HG03439 (cell line): ENCODE results near the gene TDO2.
A peak's percentile ranks its signal among the peaks of the same experiment; 100 is the strongest.
"Not testable (repeated sequence)": the region's sequence is repeated elsewhere in the genome, so short reads cannot be mapped to it uniquely, and the experiment has no call there.

ENCODE experiments used
- ATAC-seq: cut with Tn5 transposase; IDR thresholded peaks from one replicate; pipeline ENCODE4 v1.9.1; 2021; ENCODE audit warnings: mild to moderate bottlenecking, moderate library complexity; ENCODE audit not compliant: unreplicated experiment

The TDO2 gene

GRCh38 chr4:155903453-155903852, at the start of gene TDO2:
TSS of gene TDO2 (plus strand) at chr4:155903696. CDS start at chr4:155903759, 63 bp downstream.
- ATAC-seq, result no peak

DNA sequence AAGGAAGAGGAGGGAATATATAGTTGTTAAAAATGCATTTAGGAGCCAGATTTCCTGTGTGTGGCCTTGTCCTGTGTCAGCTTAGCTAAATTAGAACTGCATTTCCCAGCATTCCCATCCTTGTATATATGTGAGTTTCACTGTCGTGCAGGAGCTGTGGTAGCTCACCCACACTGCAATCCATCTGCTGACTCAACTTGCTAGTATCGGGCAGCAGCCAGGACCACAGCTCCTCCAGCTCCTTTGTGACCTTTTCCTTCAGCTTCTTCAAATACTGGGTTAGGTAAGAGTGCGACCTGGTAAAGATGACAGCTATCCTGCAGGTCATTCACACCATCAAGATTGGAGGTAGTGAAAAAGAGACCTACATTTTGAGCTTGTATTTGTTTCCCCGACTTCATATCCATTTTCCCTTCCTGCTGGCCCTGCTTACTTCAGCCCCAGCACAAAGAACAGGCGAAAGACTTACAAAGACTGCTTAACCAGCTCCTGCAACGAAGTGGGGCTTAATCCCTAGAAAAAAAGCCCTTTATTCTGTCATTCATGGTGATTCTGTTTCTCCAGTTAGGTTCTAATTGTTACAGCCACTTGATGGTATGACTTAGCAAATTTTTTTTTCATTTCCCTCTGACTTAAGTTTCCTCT, 48.8 kb upstream of the TDO2 start:
- ATAC-seq, result no peak

- ATAC-seq, result no peak
Observed at GRCh38 chr4:155855897-155856296, 47.6 kb upstream of the TDO2 start.

GRCh38 chr4:155866177-155866576, 37.3 kb upstream of the TDO2 start, which contains the start of gene ASIC5:
TSS of gene ASIC5 (minus strand) at chr4:155866277. CDS start at chr4:155866226, 51 bp downstream.
- no peak for ATAC-seq

DNA sequence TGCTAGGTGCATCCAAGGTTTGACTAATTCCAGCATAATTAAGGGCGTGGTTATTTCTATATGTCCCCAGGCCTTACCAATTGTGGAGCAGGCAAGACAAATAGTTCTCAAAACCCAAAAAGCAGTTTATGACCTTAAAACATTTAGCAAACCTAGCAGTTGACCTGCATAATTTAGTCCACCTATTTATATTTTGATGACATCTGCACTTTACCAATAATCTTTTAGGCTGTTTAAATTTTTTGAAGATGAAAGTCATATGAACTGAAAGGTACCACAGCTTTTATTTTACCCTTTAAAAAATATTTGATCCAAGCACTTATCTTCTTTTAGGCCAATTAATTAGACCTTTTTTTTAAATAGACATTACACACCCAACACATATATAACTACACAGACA, 27.6 kb upstream of the TDO2 start:
- no peak for ATAC-seq

DNA sequence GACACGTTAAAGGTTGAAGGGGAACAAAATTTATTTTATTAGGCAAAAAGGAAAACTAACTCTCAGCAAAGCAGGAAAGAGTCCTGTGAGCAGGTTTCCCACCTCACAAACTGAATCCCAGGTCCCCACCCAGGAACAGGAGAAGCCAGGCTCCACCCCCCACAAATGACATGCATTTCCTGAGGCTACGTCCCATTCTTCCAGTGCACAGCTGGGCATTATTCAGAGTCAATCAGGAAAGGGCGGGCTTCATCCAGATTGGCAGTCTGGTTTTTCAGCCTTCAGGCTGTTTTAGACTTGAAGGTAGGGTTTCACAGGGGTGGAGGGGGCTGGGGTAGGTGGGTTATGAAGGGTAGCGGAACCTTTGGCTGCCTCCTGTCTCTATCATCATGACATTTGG, 25.5 kb upstream of the TDO2 start:
- ATAC-seq, result no peak

DNA sequence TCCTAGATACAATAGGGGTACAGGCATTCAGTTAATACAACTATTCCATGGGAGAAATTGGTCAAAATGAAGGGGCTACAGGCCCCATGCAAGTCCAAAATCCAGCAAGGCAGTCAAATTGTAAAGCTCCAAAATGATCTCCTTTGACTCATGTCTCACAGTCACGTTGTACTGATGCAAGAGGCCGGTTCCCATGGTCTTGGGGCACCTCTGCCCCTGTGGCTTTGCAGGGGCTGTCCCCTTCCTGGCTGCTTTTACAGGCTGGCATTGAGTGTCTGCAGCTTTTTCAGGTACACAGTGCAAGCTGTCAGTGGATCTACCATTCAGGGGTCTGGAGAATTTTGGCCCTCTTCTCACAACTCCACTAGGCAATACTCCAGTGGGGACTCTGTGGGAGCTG, 24.9 kb upstream of the TDO2 start:
- ATAC-seq, result no peak

DNA sequence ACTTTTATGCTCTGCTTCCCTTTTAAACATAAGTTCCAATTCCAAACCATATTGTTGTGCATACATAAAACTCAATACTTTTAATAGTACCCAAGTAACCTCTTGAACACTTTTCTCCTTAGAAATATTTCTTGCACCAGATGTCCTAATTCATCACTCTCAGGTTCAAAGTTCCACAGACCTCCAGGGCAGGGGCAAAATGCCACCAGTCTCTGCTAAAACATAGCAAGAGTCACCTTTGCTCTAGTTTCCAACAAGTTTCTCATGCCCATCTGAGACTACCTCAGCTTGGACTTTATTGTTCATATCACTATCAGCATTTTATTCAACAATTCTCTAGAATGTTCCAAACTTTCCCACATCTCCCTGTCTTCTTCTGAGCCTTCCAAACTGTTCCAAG, 23.7 kb upstream of the TDO2 start:
- ATAC-seq, result no peak

- ATAC-seq, result no peak
Observed at GRCh38 chr4:155881555-155881954, 21.9 kb upstream of the TDO2 start.

GRCh38 chr4:155883895-155884294, 19.6 kb upstream of the TDO2 start:
- no peak for ATAC-seq

DNA sequence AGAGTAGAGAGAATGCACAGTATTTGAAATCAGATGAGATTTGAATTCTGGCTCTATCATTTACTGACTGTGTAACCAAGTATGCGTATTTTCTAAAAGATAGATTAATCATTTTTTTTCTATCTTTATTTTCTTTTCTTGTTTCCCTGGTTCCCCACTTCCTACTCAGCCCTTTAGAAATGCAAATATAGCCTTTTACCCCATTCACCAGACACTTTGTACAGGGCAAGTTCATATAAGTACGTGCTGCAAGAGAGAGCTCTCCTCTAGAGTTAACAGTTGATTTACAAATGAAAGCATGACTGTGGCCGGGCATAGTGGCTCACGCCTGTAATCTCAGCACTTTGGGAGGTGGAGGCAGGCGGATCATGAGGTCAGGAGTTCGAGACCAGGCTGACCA, 17.8 kb upstream of the TDO2 start:
- ATAC-seq, result no peak

DNA sequence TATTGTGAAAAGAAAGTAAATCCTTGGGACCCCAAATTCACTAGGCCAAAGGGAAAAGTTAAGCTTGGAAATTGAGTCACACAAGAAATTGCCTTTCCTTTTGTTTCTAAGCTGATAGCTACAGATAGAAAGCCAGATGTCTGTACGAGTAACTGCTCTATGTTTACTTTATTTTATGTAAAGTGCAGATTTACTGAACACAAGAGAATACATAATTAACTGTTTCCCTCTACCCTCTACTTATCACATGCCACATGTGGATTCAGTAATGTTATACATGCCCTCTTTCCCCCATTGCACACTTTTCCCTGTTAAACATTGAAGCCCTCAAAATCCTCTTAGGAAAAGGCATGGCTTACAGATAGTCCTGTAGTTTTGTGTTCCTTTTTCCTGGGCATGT, 16.5 kb upstream of the TDO2 start:
- ATAC-seq, result no peak

DNA sequence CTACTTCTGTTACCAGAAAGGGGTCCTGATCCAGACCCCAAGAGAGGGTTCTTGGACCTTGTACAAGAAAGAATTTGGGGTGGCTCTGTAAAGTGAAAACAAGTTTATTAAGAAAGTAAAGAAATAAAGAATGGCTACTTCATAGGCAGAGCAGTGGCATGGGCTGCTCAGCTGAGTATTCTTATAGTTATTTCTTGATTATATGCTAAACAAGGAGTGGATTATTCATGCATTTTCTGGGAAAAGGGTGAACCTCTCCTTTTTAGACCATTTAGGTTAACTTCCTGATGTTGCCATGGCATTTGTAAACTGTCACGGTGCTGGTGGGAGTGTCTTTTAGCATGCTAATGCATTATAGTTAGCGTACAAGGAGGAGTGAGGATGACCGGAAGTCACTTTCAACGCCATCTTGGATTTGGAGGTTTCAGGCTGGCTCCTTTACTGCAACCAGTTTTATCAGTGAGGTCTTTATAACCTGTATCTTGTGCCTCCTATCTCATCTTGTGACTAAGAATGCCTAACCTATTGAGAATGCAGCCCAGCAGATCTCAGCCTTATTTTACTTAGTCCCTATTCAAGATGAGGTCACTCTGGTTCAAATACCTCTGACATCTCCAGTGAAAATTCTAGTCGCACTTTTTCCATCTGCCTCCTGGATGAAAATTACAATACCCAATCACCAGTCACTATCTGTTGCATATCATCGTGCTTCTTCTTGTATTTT, 15.5 kb upstream of the TDO2 start:
- no peak for ATAC-seq

- peak; percentile 75 for ATAC-seq
Observed at GRCh38 chr4:155889031-155889793, 14.3 kb upstream of the TDO2 start.

DNA sequence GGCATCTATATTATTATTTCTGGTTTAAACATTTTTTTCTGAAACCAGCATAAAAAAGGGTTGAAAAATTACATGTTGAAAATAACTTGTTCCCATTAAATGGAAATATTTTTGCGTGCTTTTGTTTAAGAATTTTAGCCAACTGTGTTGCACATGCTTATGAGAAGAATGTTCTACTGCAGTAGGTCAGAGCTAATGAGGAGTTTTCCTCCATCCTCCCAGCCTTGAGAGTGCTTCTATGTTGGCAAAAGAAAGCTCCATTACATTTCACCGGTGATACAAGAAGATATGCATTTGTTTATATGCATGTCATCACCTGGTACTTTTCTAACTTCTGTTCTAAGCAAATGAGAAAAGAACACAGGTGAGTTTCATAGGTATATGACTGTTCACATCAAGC, 13.6 kb upstream of the TDO2 start:
- ATAC-seq, result no peak

DNA sequence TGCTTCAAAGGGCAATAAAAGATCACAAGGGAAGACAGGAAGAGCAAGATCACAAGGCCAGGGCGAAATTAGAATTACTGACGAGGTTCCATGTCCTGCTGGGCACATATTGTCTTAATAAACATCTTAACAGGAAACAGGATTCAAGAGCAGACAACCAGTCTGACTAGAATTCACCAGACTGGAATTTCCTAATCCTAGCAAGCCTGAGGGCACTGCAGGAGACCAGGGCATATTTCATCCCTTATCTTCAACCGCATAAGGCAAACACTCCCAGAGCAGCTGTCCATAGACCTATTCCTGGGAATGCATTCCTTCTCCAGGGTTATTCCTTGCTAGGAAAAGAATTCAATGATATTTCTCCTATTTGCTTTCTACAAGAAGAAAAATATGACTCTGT, 12.4 kb upstream of the TDO2 start:
- ATAC-seq, result no peak

DNA sequence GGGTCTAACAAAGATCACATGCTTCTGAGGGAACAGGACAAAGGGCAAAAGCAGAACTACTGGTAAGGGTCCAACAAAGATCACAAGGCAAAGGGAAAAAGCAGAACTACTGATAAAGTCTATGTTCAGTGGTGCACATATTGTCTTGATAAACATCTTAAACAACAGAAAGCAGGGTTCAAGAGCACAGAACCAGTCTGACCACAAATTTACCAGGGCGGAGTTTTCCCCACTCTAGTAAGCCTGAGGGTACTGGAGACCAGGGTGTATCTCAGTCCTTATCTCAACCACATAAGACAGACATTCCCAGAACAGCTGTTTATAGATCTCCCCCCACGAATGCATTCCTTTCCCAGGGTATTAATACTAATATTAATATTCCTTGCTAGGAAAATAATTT, 5.1 kb upstream of the TDO2 start:
- not testable (repeated sequence) for ATAC-seq

- ATAC-seq, result no peak
Observed at GRCh38 chr4:155899891-155900290, 3.6 kb upstream of the TDO2 start.

DNA sequence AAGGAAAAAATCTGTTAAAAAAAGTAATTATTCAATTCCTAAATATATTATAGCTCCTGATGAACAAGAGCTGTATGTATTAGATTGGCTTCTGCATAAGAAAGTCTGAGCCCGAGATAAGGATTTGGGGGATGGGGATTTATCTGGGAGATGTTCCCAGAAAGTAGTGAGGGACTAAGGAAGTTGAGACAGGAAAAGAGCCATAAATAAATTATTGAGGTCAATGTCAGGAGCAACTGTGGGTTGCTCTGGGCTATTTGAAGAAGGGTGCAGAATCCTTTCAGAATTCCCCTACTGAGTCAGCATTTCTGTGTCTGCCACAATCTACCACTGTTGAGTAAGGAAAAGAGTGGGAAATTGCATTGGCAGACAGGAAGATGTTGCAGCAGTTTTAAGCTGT, 3.1 kb upstream of the TDO2 start:
- no peak for ATAC-seq

DNA sequence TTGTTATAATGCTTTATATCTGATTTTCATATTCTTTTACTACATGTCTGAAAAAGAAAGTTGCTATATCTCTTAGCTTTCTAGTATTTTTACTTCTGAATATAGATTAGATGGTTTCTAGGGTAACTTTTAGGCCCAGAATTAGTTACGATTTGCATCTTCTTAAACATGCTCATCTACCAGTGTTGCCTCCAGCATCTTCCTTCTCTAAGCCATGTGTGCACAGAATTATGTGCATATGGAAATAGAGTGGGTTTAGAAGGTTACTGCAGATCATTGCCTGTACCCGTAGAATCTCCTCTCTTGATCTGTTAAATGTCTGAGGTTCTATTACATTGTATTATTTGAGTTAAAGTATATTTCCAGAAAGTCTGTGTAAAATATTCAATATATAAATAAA, 2.5 kb upstream of the TDO2 start:
- ATAC-seq, result no peak

GRCh38 chr4:155904331-155904730, 835 bp downstream of the TDO2 start:
- ATAC-seq, result no peak
